WTC11 (cell line): ENCODE measurements around the gene MRE11. TPM values are rescaled to one million over a fixed set of nuclear protein-coding genes. Genes with fewer than 3 reads are reported as not detected.

Source experiments
- ATAC-seq: fragments of 200-7000 bp; cut with Tn5 transposase; 2 replicates; pipeline ENCODE4 v1.10.0; 2021; ENCODE audit warnings: mild to moderate bottlenecking, moderate library complexity
- CTCF ChIA-PET: fragments of 300-600 bp; sonication (Branson Sonifier 250); formaldehyde crosslinking; loops from one replicate; lab custom pipeline; 2021; ENCODE audit warnings: antibody characterized with exemption; lab: Charles Lee
- POLR2A ChIA-PET: fragments of 350-600 bp; sonication (Branson Sonifier 250); formaldehyde crosslinking; loops from one replicate; lab custom pipeline; 2021; ENCODE audit warnings: antibody characterized with exemption; lab: Charles Lee
- DNase-seq: peaks from one replicate; pipeline ENCODE4 v3.0.0; 2021; ENCODE audit warnings: low spot score
- H3K27ac Mint-ChIP-seq: 2 replicates; pipeline ENCODE4 v1.8.0; 2021; ENCODE audit warnings: mixed read lengths
- H3K27me3 Mint-ChIP-seq: 2 replicates; pipeline ENCODE4 v1.8.0; 2021; ENCODE audit warnings: low read depth, mild to moderate bottlenecking, moderate library complexity, mixed read lengths
- H3K36me3 Mint-ChIP-seq: 2 replicates; pipeline ENCODE4 v1.8.0; 2021; ENCODE audit warnings: mixed read lengths
- H3K4me1 Mint-ChIP-seq: 2 replicates; pipeline ENCODE4 v1.8.0; 2022; ENCODE audit warnings: mixed read lengths
- H3K4me3 Mint-ChIP-seq: 2 replicates; pipeline ENCODE4 v1.8.0; 2021; ENCODE audit warnings: mild to moderate bottlenecking, moderate library complexity, mixed read lengths
- H3K9me3 Mint-ChIP-seq: 2 replicates; pipeline ENCODE4 v1.8.0; 2021; ENCODE audit warnings: mixed read lengths
- AFF4 ChIP-seq: sonication (generic); formaldehyde crosslinking; IDR thresholded peaks from 2 replicates; pipeline ENCODE4 v1.8.1; 2023; ENCODE audit warnings: mild to moderate bottlenecking, missing genetic modification reagents, borderline replicate concordance
- CBFB ChIP-seq: sonication (generic); formaldehyde crosslinking; IDR thresholded peaks from 2 replicates; pipeline ENCODE4 v1.8.1; 2022; ENCODE audit warnings: mild to moderate bottlenecking, low read depth, missing genetic modification reagents
- CDX4 ChIP-seq: fragments of 250-450 bp; sonication (Bioruptor Pico); IDR thresholded peaks from 2 replicates; pipeline ENCODE4 v1.9.0; 2021; ENCODE audit warnings: moderate library complexity, mild to moderate bottlenecking, inconsistent platforms, borderline replicate concordance
- E2F1 ChIP-seq: sonication (generic); formaldehyde crosslinking; IDR thresholded peaks from 2 replicates; pipeline ENCODE4 v1.8.0; 2022; ENCODE audit warnings: mild to moderate bottlenecking, missing genetic modification reagents
- E2F4 ChIP-seq: sonication (generic); formaldehyde crosslinking; IDR thresholded peaks from 2 replicates; pipeline ENCODE4 v1.8.1; 2022; ENCODE audit warnings: low read depth, mild to moderate bottlenecking, moderate library complexity, missing genetic modification reagents, borderline replicate concordance
- GTF2I ChIP-seq: fragments of 250-450 bp; sonication (Bioruptor Pico); conservative IDR thresholded peaks from 2 replicates; pipeline ENCODE4 v1.4.0; 2021; ENCODE audit warnings: mild to moderate bottlenecking
- JUN ChIP-seq: sonication (generic); formaldehyde crosslinking; IDR thresholded peaks from 2 replicates; pipeline ENCODE4 v1.8.0; 2023; ENCODE audit warnings: mild to moderate bottlenecking, missing genetic modification reagents
- NFATC4 ChIP-seq: fragments of 250-450 bp; sonication (Bioruptor Pico); IDR thresholded peaks from 2 replicates; pipeline ENCODE4 v1.9.0; 2021; ENCODE audit warnings: mild to moderate bottlenecking
- PREB ChIP-seq: sonication (generic); formaldehyde crosslinking; IDR thresholded peaks from 2 replicates; pipeline ENCODE4 v1.8.1; 2022; ENCODE audit warnings: mild to moderate bottlenecking, missing genetic modification reagents, moderate library complexity, borderline replicate concordance
- ZNF138 ChIP-seq: sonication (generic); formaldehyde crosslinking; conservative IDR thresholded peaks from 2 replicates; pipeline ENCODE4 v1.8.1; 2022; ENCODE audit warnings: mild to moderate bottlenecking, moderate library complexity, missing genetic modification reagents
- total RNA-seq: library from RNA; stranded (reverse); gene quantifications from 3 replicates; pipeline ENCODE4 v1.2.3, GENCODE V29; 2021
- TF ChIP-seq, protein P1 (sequence below): sonication (generic); formaldehyde crosslinking; IDR thresholded peaks from 2 replicates; pipeline ENCODE4 v1.8.0; 2022; ENCODE audit warnings: mild to moderate bottlenecking, missing genetic modification reagents
- TF ChIP-seq, protein P2 (sequence below): sonication (generic); formaldehyde crosslinking; IDR thresholded peaks from 2 replicates; pipeline ENCODE4 v1.8.1; 2022; ENCODE audit warnings: mild to moderate bottlenecking, moderate library complexity, missing genetic modification reagents

Gene MRE11
- total RNA-seq, 1 experiment from 2014 or later, result 34.3 TPM

- TF ChIP-seq, protein P1, sequence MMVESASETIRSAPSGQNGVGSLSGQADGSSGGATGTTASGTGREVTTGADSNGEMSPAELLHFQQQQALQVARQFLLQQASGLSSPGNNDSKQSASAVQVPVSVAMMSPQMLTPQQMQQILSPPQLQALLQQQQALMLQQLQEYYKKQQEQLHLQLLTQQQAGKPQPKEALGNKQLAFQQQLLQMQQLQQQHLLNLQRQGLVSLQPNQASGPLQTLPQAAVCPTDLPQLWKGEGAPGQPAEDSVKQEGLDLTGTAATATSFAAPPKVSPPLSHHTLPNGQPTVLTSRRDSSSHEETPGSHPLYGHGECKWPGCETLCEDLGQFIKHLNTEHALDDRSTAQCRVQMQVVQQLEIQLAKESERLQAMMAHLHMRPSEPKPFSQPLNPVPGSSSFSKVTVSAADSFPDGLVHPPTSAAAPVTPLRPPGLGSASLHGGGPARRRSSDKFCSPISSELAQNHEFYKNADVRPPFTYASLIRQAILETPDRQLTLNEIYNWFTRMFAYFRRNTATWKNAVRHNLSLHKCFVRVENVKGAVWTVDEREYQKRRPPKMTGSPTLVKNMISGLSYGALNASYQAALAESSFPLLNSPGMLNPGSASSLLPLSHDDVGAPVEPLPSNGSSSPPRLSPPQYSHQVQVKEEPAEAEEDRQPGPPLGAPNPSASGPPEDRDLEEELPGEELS, result no peak
- TF ChIP-seq E2F4 (no peak), NFATC4 (CRISPR knock-in tag) (no peak), JUN (CRISPR knock-in tag) (no peak)
Measured at GRCh38 chr11:94528551-94528950, 34.9 kb upstream of the MRE11 start (continued).

DNA sequence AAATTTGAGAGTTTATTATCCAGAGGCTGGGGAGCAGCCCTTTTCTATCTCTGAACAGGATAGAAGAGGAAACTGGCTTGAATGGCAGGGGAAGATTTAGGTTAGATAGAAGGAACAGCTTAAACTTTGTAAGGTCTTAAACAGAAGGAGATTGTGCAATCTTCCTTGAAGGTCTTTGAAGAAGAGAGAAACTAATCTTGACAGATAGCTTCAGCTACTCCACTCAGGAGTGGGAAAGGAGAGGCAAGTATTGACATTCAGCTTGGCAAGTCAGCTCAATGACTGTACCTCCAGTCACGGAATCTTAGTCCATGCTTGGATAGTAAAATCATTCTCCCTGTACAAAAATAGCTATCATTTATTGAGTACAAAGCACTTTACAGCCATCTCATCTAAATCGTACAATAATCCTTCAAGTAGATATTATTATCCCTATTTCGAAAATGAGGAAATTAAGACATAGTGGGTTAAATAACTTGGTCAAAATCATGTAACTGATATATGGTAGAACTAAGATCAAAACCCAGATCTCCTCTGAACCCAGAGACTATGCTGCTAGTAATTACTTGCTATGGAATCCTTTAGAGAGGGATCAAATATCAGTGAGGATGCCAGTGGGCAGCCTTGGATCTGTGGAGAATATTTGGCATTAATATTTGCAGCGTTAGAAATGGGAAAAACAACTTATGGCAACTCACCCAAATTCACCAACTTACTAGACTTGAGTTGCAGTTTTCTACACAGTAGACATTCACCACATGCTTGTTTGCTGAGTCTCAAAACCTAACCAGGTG lies 33.2 kb upstream of the MRE11 start:
- H3K4me3 Mint-ChIP-seq, result no peak overlapping the region
- H3K4me1 Mint-ChIP-seq, result no peaks in the 10 kb centered on the region
- POLR2A ChIA-PET, result no interaction called here
- H3K9me3 Mint-ChIP-seq, result no peaks in the 10 kb centered on the region
- no peak for TF ChIP-seq ZNF138 (CRISPR knock-in tag)
- no peak for TF ChIP-seq PREB (CRISPR knock-in tag)
- no peak for TF ChIP-seq CDX4 (CRISPR knock-in tag)
- TF ChIP-seq E2F1 (CRISPR knock-in tag), result no peak
- TF ChIP-seq, protein P2, sequence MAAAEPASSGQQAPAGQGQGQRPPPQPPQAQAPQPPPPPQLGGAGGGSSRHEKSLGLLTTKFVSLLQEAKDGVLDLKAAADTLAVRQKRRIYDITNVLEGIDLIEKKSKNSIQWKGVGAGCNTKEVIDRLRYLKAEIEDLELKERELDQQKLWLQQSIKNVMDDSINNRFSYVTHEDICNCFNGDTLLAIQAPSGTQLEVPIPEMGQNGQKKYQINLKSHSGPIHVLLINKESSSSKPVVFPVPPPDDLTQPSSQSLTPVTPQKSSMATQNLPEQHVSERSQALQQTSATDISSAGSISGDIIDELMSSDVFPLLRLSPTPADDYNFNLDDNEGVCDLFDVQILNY (CRISPR knock-in tag), result no peak
- no peak for TF ChIP-seq AFF4 (CRISPR knock-in tag)
- TF ChIP-seq CBFB (CRISPR knock-in tag), result no peak
- no peak for TF ChIP-seq GTF2I (CRISPR knock-in tag)
- TF ChIP-seq, all 79 proteins: peak for 0
- ATAC-seq (no peak), DNase-seq (no peak)
- H3K27ac Mint-ChIP-seq, result no peak overlapping the region
- CTCF ChIA-PET, result no interaction called here
- peaks cover 21% of the 10 kb centered on the region for H3K27me3 Mint-ChIP-seq
- no peaks in the 10 kb centered on the region for H3K36me3 Mint-ChIP-seq
